RWPE2 (cell line): Measurements from ENCODE around the gene TBKBP1.

Experiments used
- ATAC-seq: fragments of 200-7000 bp; cut with Tn5 transposase; 3 replicates; pipeline ENCODE4 v1.9.1; 2021; ENCODE audit warnings: low read depth
- DNase-seq: peaks from one replicate; pipeline ENCODE4 v3.0.0-alpha.2; 2020; ENCODE audit warnings: low spot score
- H3K27ac ChIP-seq: fragments of 450-650 bp; 2 replicates; pipeline ENCODE4 v1.5.1; 2017; ENCODE audit warnings: mild to moderate bottlenecking; ENCODE audit not compliant: poor library complexity, severe bottlenecking
- H3K27me3 ChIP-seq: fragments of 250-450 bp; sonication (Bioruptor Pico); 2 replicates; pipeline ENCODE4 v1.5.1; 2021; ENCODE audit warnings: mild to moderate bottlenecking, moderate library complexity; ENCODE audit not compliant: insufficient read depth, poor library complexity, severe bottlenecking
- H3K36me3 ChIP-seq: fragments of 250-450 bp; sonication (Bioruptor Pico); 2 replicates; pipeline ENCODE4 v1.5.1; 2020; ENCODE audit warnings: low read depth, mild to moderate bottlenecking, moderate library complexity
- H3K4me1 ChIP-seq: fragments of 250-450 bp; sonication (Bioruptor Pico); 2 replicates; pipeline ENCODE4 v1.5.1; 2021; ENCODE audit warnings: mild to moderate bottlenecking, moderate library complexity; ENCODE audit not compliant: insufficient read depth, poor library complexity, severe bottlenecking
- H3K4me3 ChIP-seq: fragments of 250-450 bp; sonication (Bioruptor Pico); 2 replicates; pipeline ENCODE4 v1.5.1; 2021; ENCODE audit warnings: mild to moderate bottlenecking, moderate library complexity; ENCODE audit not compliant: severe bottlenecking
- H3K9me3 ChIP-seq: fragments of 250-450 bp; sonication (Bioruptor Pico); 2 replicates; pipeline ENCODE4 v1.5.1; 2021; ENCODE audit warnings: mild to moderate bottlenecking, moderate library complexity; ENCODE audit not compliant: severe bottlenecking
- CTCF ChIP-seq: fragments of 450-650 bp; IDR thresholded peaks from one replicate; pipeline ENCODE4 v1.5.1; 2017; ENCODE audit warnings: mild to moderate bottlenecking, moderate library complexity; ENCODE audit not compliant: poor library complexity, severe bottlenecking

TBKBP1 gene

GRCh38 chr17:47720754-47721533, 27.0 kb downstream of the TBKBP1 start:
- H3K4me1 ChIP-seq = peaks cover 9% of the 10 kb centered on the region
- no peak overlapping the region for H3K27ac ChIP-seq
- H3K36me3 ChIP-seq = no peaks in the 10 kb centered on the region
- H3K27me3 ChIP-seq = peaks cover 7% of the 10 kb centered on the region
- ATAC-seq (no peak), DNase-seq (no peak)
- no peak overlapping the region for H3K4me3 ChIP-seq
- no peaks in the 10 kb centered on the region for H3K9me3 ChIP-seq
- no peak for TF ChIP-seq CTCF

GRCh38 chr17:47721725-47722124, 27.8 kb downstream of the TBKBP1 start:
- H3K9me3 ChIP-seq = no peaks in the 10 kb centered on the region
- no peak overlapping the region for H3K4me3 ChIP-seq
- ATAC-seq (no peak), DNase-seq (no peak)
- no peaks in the 10 kb centered on the region for H3K36me3 ChIP-seq
- peaks cover 9% of the 10 kb centered on the region for H3K4me1 ChIP-seq
- no peak for TF ChIP-seq CTCF
- no peak overlapping the region for H3K27ac ChIP-seq
- peaks cover 7% of the 10 kb centered on the region for H3K27me3 ChIP-seq

- H3K27me3 ChIP-seq = peaks cover 10% of the 10 kb centered on the region
- H3K4me3 ChIP-seq = no peak overlapping the region
- ATAC-seq (no peak), DNase-seq (no peak)
- peaks cover under 1% of the 10 kb centered on the region for H3K4me1 ChIP-seq
- no peak for TF ChIP-seq CTCF
- no peaks in the 10 kb centered on the region for H3K9me3 ChIP-seq
- H3K27ac ChIP-seq = no peak overlapping the region
- no peaks in the 10 kb centered on the region for H3K36me3 ChIP-seq
Measured at GRCh38 chr17:47724705-47725104, 30.7 kb downstream of the TBKBP1 start.

- DNase-seq (no peak), ATAC-seq (no peak)
- Histone ChIP-seq H3K4me3 (no peak overlapping the region), H3K36me3 (no peaks in the 10 kb centered on the region), H3K27me3 (peaks cover 17% of the 10 kb centered on the region), H3K9me3 (no peaks in the 10 kb centered on the region), H3K27ac (no peak overlapping the region), H3K4me1 (no peaks in the 10 kb centered on the region)
- TF ChIP-seq CTCF = no peak
Measured at GRCh38 chr17:47725446-47726111, 31.6 kb downstream of the TBKBP1 start.
